C4-2B (cell line): ENCODE results near the gene PDE12.

Experiments
- CTCF ChIP-seq: fragments of 450-650 bp; conservative IDR thresholded peaks from 2 replicates; pipeline ENCODE4 v1.5.1; 2017; ENCODE audit warnings: mild to moderate bottlenecking
- ZFX ChIP-seq: fragments of 450-650 bp; IDR thresholded peaks from 2 replicates; pipeline ENCODE4 v1.6.1; 2017

- TF ChIP-seq CTCF = no peak
- no peak for TF ChIP-seq ZFX
Observed at GRCh38 chr3:57546616-57547015, 9.5 kb upstream of the PDE12 start.
